Hepatocyte (in vitro differentiated cells): ENCODE data around the gene PPM1L. TPM values are rescaled to one million over a fixed set of nuclear protein-coding genes. Genes with fewer than 3 reads are reported as not detected.

Experiments
- DNase-seq: peaks from one replicate; pipeline ENCODE4 v3.0.0-alpha.2; 2016; ENCODE audit warnings: low spot score
- H2AFZ ChIP-seq: fragments of 200-600 bp; sonication (generic); 2 replicates; pipeline ENCODE4 v1.6.0; 2016; ENCODE audit warnings: antibody characterized with exemption, mild to moderate bottlenecking
- H3K27ac ChIP-seq: fragments of 200-600 bp; sonication (generic); 2 replicates; pipeline ENCODE4 v1.5.1; 2016; ENCODE audit warnings: mild to moderate bottlenecking
- H3K27me3 ChIP-seq: fragments of 200-600 bp; sonication (generic); 2 replicates; pipeline ENCODE4 v1.6.1; 2016
- H3K36me3 ChIP-seq: fragments of 200-600 bp; sonication (generic); replicated peaks from 2 replicates; pipeline ENCODE4 v1.5.1; 2016; ENCODE audit warnings: low read depth; ENCODE audit not compliant: insufficient read depth
- H3K4me1 ChIP-seq: fragments of 200-600 bp; sonication (generic); 2 replicates; pipeline ENCODE4 v1.5.1; 2016; ENCODE audit warnings: mild to moderate bottlenecking, moderate library complexity; ENCODE audit not compliant: insufficient read depth
- H3K4me2 ChIP-seq: fragments of 200-600 bp; sonication (generic); 2 replicates; pipeline ENCODE4 v1.6.0; 2016
- H3K4me3 ChIP-seq: fragments of 200-600 bp; sonication (generic); 2 replicates; pipeline ENCODE4 v1.5.1; 2016; ENCODE audit warnings: mild to moderate bottlenecking
- H3K79me2 ChIP-seq: fragments of 200-600 bp; sonication (generic); 2 replicates; pipeline ENCODE4 v1.6.0; 2017; ENCODE audit warnings: mild to moderate bottlenecking
- H3K9me2 ChIP-seq: fragments of 200-600 bp; sonication (generic); replicated peaks from 2 replicates; pipeline ENCODE4 v1.6.0; 2017; ENCODE audit warnings: mild to moderate bottlenecking; ENCODE audit not compliant: insufficient read depth
- H3K9me3 ChIP-seq: fragments of 200-600 bp; sonication (generic); 2 replicates; pipeline ENCODE4 v1.5.1; 2016; ENCODE audit warnings: low read depth, mild to moderate bottlenecking
- H4K20me1 ChIP-seq: fragments of 200-600 bp; sonication (generic); 2 replicates; pipeline ENCODE4 v1.6.0; 2016; ENCODE audit warnings: mild to moderate bottlenecking; ENCODE audit not compliant: insufficient read depth, poor library complexity, severe bottlenecking
- CTCF ChIP-seq: fragments of 200-600 bp; sonication (generic); IDR thresholded peaks from 2 replicates; pipeline ENCODE4 v1.5.1; 2016; ENCODE audit warnings: antibody characterized with exemption, mild to moderate bottlenecking; ENCODE audit not compliant: poor library complexity
- EZH2 ChIP-seq: fragments of 200-600 bp; sonication (generic); IDR thresholded peaks from 2 replicates; pipeline ENCODE4 v1.6.1; 2016; ENCODE audit warnings: antibody characterized with exemption, mild to moderate bottlenecking, borderline replicate concordance
- EZH2phosphoT487 ChIP-seq: fragments of 200-600 bp; sonication (generic); IDR thresholded peaks from one replicate; pipeline ENCODE4 v1.6.1; 2018; ENCODE audit warnings: antibody characterized with exemption, mild to moderate bottlenecking, low read depth, moderate library complexity; ENCODE audit not compliant: unreplicated experiment, severe bottlenecking
- WGBS: methylation state at CpG from one replicate; pipeline ENCODE4 v1.1.6; 2016; ENCODE audit warnings: low lambda C conversion rate; ENCODE audit errors: missing lambda C conversion rate; 5-methylcytosine and 5-hydroxymethylcytosine counted together
- polyA plus RNA-seq: library from polyadenylated mRNA; unstranded; fragments of >200 nt; fragmentation: Nextera tagmentation; extraction: Ambion mirVana; gene quantifications from 2 replicates; pipeline ENCODE4 v1.2.1, GENCODE V29; 2016
- total RNA-seq: library from RNA; depleted of rRNA; stranded (reverse); fragments of >200 nt; gene quantifications from 2 replicates; pipeline ENCODE4 v1.2.3, GENCODE V29; 2014

Gene PPM1L
- total and polyA plus RNA-seq, 2 experiments from 2014 or later = 5.1 to 13.1 TPM

GRCh38 chr3:160768918-160769317 lies 12.9 kb downstream of the PPM1L start:
- Histone ChIP-seq H3K9me3 (no peaks in the 10 kb centered on the region), H3K27ac (no peak overlapping the region), H3K4me2 (no peak overlapping the region), H2AFZ (no peak overlapping the region), H3K4me1 (no peaks in the 10 kb centered on the region), H3K79me2 (peaks cover 8% of the 10 kb centered on the region), H3K27me3 (no peaks in the 10 kb centered on the region), H3K36me3 (no peaks in the 10 kb centered on the region), H3K4me3 (no peak overlapping the region), H3K9me2 (no peaks in the 10 kb centered on the region), H4K20me1 (no peaks in the 10 kb centered on the region)
- 94% methylated on average over 2 of the region's 2 CpGs for WGBS
- no peak for TF ChIP-seq EZH2phosphoT487
- TF ChIP-seq CTCF = no peak
- DNase-seq = no peak

- peak; percentile 7 for DNase-seq
- no peak overlapping the region for H2AFZ ChIP-seq
- no peaks in the 10 kb centered on the region for H4K20me1 ChIP-seq
- H3K36me3 ChIP-seq = no peaks in the 10 kb centered on the region
- H3K4me3 ChIP-seq = no peak overlapping the region
- 56% methylated on average over 1 of the region's 1 CpG for WGBS
- H3K27me3 ChIP-seq = no peaks in the 10 kb centered on the region
- H3K4me1 ChIP-seq = no peaks in the 10 kb centered on the region
- no peaks in the 10 kb centered on the region for H3K9me2 ChIP-seq
- no peak for TF ChIP-seq EZH2phosphoT487
- TF ChIP-seq CTCF = no peak
- TF ChIP-seq EZH2 = no peak
- H3K27ac ChIP-seq = peak overlapping the region; percentile 24
- no peaks in the 10 kb centered on the region for H3K9me3 ChIP-seq
- no peak overlapping the region for H3K4me2 ChIP-seq
- H3K79me2 ChIP-seq = peaks cover 2% of the 10 kb centered on the region
These were observed 15.9 kb downstream of the PPM1L start for GRCh38 chr3:160771811-160772459.

- Histone ChIP-seq H3K36me3 (no peaks in the 10 kb centered on the region), H3K79me2 (peaks cover 8% of the 10 kb centered on the region), H4K20me1 (no peaks in the 10 kb centered on the region), H3K4me3 (no peak overlapping the region), H3K9me2 (no peaks in the 10 kb centered on the region), H3K4me1 (peaks cover under 1% of the 10 kb centered on the region), H3K9me3 (no peaks in the 10 kb centered on the region), H3K27ac (no peak overlapping the region), H2AFZ (no peak overlapping the region), H3K4me2 (no peak overlapping the region), H3K27me3 (no peaks in the 10 kb centered on the region)
- no peak for DNase-seq
- TF ChIP-seq EZH2phosphoT487 (no peak), CTCF (no peak), EZH2 (no peak)
These were observed 17.7 kb downstream of the PPM1L start for GRCh38 chr3:160773722-160774121.
